ENCODE measurements around the gene KRTAP12-2.

Gene KRTAP12-2

DNA sequence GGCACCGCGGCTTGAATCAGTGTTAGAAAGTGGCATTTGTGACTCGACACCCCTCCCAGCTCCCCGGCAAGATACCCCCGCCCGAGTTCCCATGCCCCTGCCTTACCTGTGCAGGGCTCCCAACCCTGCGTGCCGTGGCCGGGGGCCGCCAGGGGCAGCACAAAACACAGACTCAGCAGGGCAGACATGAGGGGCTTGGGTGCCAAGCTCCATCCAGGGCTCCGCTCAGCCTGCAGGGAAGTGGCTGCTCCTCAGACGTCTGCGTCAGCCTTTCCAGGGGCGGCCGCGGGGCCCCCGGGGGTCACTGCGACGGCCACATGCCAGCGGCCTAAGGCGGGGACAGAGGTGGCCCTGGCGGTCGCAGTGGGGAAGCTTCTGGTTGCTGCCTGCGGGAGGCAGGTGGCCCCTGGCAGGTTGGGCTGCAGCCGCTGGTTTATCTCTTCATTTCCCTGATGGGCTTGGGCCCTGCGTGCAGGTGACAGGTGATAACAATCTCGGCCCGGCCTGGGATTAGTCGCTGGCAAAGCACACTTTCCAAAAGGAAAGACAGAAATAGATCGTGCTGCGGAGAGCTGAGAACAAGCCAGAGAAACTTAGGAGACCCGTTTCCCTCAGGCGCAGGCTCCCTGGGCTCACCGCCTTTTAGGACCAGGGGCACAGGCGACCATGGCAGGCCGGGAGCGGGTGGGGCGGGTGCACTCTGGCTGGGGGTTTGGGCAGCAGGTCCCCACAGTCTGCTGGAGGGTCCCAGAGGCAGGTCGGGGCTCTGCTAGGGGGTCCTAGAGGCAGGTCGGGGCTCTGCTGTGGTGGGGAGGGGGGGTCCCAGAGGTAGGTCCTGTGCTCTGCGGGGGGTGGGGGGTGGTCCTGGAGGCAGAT, 44.8 kb upstream of the KRTAP12-2 start, which contains the start of gene TSPEAR:
Gene TSPEAR (minus strand): TSS at position 246 of the 876 bp plus-strand sequence. CDS start 58 bp downstream, at position 188.
- TF ChIP-seq, protein P1, sequence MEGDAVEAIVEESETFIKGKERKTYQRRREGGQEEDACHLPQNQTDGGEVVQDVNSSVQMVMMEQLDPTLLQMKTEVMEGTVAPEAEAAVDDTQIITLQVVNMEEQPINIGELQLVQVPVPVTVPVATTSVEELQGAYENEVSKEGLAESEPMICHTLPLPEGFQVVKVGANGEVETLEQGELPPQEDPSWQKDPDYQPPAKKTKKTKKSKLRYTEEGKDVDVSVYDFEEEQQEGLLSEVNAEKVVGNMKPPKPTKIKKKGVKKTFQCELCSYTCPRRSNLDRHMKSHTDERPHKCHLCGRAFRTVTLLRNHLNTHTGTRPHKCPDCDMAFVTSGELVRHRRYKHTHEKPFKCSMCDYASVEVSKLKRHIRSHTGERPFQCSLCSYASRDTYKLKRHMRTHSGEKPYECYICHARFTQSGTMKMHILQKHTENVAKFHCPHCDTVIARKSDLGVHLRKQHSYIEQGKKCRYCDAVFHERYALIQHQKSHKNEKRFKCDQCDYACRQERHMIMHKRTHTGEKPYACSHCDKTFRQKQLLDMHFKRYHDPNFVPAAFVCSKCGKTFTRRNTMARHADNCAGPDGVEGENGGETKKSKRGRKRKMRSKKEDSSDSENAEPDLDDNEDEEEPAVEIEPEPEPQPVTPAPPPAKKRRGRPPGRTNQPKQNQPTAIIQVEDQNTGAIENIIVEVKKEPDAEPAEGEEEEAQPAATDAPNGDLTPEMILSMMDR (conservative IDR thresholded peaks at IDR 0.05; ENCODE audit: control insufficient read depth, insufficient read depth, low read depth, low read length), result no peak
- H3K4me3 ChIP-seq (ENCODE audit: control insufficient read depth, low read depth, low read length), result no peak within 1 kb of the TSS
- DNase-seq (ENCODE audit: low read depth), result no peak

DNA sequence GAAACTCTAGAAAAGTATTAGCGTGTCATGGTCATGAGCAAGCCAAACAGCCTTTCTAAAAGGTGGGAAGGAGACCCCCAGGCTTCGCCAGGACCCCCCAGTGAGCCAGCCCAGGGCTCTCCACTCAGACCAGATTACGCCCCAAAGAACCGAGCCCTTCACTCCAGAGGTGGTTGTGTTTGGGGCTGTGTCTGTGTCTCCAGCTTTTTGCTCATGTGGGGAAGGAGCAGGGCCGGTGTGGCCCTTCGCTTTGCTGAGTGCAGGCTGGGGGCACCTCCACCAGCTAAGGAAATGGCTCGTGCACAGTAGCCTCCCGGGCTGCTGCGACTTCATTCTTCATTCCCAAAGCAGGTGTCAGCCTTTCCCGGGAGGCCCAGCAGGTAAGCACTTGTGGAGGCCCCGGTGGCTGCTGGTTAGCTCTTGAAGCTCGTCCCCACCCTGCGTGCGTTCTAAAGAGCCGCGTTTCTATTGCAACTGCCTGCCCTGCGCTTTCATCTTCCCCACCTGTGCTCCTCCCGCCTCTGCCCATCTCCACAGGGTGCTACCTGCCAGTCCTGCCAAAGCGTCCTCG, 44.1 kb upstream of the KRTAP12-2 start:
- no peak for DNase-seq (ENCODE audit: low read depth)
- H3K4me3 ChIP-seq (ENCODE audit: control insufficient read depth, low read depth, low read length), result no peak overlapping the region
- TF ChIP-seq, protein P1 (conservative IDR thresholded peaks at IDR 0.05; ENCODE audit: control insufficient read depth, insufficient read depth, low read depth, low read length), result no peak

DNA sequence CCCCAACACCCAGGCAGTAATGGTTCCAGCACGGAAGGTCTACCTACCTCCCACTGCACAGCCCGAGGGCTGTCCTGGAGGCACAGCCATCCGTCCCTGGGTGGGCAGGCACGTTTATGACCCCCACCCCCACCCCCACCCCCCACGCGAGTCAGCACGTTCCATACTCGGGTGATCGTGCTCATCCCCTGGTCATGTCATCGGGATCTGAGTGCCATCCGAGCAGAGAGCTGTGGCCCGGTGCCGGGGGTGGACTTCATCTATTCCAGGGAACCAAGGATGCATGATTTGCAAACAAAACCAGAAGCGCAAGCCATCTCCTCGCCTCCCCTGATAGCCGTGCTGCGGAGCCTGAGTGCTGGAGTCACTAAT, 43.6 kb upstream of the KRTAP12-2 start:
- H3K4me3 ChIP-seq (ENCODE audit: control insufficient read depth, low read depth, low read length), result no peak overlapping the region
- TF ChIP-seq, protein P1 (conservative IDR thresholded peaks at IDR 0.05; ENCODE audit: control insufficient read depth, insufficient read depth, low read depth, low read length), result no peak
- no peak for DNase-seq (ENCODE audit: low read depth)

DNA sequence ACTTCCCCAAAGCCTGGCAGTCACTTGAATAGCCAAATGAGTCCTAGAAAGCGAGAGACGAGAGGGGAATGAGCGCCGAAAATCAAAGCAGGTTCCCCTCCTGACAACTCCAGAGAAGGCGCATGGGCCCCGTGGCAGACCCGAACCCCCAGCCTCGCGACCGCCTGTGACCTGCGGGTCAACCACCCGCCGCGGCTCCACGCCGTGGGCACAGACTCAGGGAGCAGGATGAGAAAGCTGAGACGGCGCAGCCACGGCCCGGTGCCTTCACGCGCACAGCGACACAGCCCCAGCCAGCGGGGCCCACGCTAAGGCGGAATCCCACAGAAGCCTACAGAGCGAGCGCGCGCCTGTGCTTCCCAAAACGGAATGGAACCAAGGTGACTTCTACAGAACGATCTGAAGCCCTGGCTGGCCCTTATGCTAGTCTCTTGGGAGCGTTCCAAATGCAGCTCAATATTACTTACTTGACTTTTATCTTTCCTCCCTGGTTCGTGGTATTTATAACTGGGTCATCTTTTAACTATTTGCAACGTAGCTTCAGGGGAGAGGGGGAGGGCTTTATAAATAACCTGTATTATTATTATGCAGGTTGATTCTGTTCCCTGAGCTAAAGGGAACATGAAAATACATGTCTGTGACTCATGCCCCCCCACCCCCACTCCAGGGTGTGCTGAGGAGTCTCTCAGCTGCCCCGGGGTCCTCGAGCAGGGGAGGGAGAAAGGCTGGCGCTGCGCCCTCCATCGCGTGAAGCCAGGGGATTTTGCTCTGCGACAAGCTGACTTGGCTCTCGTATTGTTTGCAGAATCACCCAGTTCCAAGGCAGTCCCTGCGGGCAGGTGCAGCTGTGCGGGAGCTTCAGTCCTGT, 42.9 kb upstream of the KRTAP12-2 start:
- no peak for DNase-seq (ENCODE audit: low read depth)
- TF ChIP-seq, protein P1 (conservative IDR thresholded peaks at IDR 0.05; ENCODE audit: control insufficient read depth, insufficient read depth, low read depth, low read length), result no peak
- no peak overlapping the region for H3K4me3 ChIP-seq (ENCODE audit: control insufficient read depth, low read depth, low read length)

DNA sequence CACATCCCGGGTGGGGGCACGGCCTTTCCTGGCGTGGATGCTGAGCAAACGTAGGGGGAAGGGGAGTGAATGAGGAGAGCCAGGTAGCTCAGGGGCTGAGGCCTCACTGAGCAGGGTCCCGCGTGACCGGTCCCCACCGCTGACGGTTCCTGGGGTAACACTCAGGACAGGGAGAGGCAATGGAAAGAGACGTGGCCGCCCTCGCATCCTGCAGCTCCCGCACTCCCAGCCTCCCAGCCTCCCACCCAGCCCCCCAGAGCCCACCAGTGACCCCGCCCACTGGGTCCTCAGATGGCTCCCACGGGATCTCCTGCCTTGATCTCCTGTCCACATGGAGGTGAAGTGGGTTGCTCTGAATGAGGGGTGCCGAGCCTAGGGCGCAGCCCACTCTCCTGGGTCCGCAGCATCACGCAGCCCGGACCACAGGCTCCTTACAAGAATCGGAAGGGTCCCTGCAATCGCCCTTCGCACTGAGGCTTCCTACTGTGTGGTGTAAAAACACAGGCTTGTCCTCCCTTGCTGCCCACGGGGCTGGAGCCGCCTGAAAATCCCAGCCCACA, 42.2 kb upstream of the KRTAP12-2 start:
- TF ChIP-seq, protein P1 (conservative IDR thresholded peaks at IDR 0.05; ENCODE audit: control insufficient read depth, insufficient read depth, low read depth, low read length), result no peak
- DNase-seq (ENCODE audit: low read depth), result no peak
- H3K4me3 ChIP-seq (ENCODE audit: control insufficient read depth, low read depth, low read length), result no peak overlapping the region

DNA sequence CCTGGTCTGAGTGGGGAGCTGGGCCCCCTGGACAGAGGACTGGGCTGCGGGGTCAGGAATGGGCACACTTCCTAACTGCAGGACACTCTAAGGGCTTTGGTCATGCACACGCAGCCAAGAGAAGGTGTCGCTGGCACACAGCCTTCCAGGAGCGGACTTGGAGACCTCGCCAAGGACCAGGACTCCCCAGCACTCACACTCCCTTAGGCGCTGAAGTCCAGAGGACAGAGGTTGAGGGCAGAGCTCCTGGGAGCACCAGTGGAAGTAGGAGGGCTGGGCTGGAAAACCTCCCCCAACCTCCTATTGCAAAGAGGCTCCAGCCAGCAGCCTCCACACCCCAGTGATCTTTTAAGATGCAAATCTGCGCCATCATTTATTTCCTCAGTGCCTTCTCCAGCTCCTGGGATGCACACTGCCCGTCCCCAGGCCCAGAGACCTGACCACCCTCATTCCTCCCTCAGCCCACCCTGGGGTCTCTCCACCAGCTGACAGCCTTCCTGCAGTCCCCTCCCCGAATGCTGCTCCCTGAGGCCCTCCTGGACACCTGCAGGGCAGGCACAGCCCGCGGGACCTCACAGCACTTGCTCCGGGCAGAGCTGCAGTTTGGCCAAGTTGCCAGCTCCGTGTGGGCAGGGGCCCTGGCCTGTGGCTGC, 41.6 kb upstream of the KRTAP12-2 start:
- no peak for DNase-seq (ENCODE audit: low read depth)
- TF ChIP-seq, protein P1 (conservative IDR thresholded peaks at IDR 0.05; ENCODE audit: control insufficient read depth, insufficient read depth, low read depth, low read length), result no peak
- no peak overlapping the region for H3K4me3 ChIP-seq (ENCODE audit: control insufficient read depth, low read depth, low read length)
